GM19395 (cell line): ENCODE results near the gene C1orf174.

Source experiments
- ATAC-seq: cut with Tn5 transposase; IDR thresholded peaks from one replicate; pipeline ENCODE4 v1.9.1; 2021; ENCODE audit warnings: mild to moderate bottlenecking, moderate library complexity; ENCODE audit not compliant: unreplicated experiment

The C1orf174 gene

DNA sequence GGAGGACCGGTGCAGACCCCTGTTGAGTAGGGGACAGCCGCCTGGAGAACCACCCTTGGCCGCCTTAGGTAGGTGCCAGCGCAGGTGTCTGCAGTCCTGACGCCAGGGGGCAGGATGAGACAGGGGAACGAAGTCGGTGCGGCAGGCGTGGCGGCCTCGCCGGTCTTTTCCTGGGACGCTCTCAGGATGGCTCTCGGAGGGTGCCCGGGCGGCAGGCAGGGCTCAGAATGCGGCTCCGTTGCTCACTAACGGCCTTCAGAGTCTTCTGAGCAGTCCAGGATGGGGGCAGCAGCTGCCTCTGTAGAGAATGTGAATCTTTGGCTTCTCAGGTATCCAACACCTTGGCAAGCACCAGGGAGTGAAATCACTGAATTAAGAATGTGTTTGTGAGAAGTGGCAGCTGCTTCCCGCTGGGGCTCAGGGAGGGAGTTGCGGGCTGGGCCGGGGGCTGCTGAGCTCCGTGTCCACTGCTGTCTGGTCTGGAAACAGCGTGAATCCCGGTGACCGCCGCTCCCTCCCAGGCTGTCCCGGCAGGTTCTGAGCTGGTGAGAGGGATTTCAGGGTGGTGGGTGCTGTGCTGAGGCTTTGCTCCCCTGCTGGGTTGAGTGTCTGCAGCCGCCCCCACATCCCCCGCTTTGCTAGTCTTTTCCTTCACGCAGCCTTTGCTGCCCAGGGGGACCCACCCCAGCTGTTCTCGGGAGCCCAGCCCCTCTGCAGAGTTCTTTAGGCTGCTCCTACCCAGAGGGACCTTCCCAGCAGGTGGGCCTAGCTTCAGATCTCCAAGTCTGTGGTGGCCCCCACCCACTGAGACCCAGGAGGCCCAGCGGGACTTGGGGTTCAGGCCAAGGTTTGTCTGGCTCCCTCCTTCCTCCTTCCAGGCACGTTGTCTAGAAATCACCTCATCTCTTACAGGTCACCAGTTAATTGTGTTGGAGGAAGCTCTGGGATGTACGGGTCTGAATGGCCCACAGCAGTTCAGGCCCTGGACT lies 11.1 kb upstream of the C1orf174 start:
- peak; percentile 63 for ATAC-seq

DNA sequence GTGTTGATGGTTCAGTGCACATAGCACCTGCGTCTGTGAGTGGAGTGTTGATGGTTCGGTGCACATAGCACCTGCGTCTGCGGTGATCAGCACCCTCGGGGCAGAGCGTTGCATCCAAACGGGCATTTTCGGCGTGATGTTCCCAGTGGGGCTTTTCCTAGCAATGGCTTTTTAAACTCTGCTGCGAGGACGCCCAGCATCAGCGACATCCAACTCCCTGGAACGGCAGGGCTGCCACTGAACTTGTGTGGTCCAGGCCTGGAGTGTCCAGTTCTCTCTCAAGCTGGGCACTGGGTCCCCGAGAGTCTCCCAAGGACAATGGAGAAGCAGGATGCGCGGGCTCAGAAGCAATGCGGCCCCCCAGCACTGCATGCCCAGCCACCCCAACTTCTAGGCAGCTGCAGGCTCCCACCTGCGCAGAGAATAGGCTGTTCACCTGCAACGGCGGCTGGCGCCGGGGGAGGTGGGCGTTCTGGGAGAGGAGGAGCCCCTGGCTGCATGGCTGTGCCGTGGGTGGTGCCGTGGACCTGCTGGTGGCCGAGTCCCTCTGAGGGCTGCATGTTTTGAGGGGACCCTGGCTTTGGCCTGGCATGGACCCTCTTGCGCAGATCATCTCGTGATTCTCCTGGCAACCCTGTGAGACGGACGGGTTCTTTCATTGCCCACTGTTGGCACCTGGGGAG lies 10.1 kb upstream of the C1orf174 start:
- ATAC-seq = no peak

- ATAC-seq = no peak
These were observed 9.5 kb upstream of the C1orf174 start for GRCh38 chr1:3909615-3910014.

- no peak for ATAC-seq
These were observed 8.9 kb upstream of the C1orf174 start for GRCh38 chr1:3908886-3909517.

- no peak for ATAC-seq
These were observed 7.6 kb upstream of the C1orf174 start for GRCh38 chr1:3907621-3908165.

DNA sequence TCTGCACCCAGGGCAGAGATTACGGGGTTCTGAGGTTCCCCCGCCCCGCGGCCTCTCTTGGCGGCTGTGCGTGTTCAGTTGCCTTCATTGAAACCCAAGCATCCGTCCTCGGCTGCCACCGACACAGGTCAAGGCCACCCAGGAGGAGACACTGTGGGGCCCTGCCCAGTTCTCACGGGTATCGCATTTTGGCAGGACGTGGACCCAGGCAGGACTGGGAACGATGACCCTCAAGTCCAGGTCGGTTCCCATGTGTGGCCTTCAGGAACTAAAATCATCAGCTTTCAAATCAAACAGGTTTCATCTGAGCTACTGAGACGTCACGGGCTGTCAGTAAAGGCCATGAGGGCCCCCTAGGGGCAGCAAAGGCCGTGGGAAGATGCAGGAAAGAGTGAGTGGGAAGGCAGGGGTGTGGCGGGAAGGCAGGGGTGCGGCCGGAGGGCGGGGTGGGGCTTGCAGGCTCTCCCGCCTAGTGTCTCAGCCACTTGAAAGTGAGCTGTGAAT lies 7.0 kb upstream of the C1orf174 start:
- no peak for ATAC-seq

GRCh38 chr1:3906672-3907020 lies 6.6 kb upstream of the C1orf174 start:
- no peak for ATAC-seq

DNA sequence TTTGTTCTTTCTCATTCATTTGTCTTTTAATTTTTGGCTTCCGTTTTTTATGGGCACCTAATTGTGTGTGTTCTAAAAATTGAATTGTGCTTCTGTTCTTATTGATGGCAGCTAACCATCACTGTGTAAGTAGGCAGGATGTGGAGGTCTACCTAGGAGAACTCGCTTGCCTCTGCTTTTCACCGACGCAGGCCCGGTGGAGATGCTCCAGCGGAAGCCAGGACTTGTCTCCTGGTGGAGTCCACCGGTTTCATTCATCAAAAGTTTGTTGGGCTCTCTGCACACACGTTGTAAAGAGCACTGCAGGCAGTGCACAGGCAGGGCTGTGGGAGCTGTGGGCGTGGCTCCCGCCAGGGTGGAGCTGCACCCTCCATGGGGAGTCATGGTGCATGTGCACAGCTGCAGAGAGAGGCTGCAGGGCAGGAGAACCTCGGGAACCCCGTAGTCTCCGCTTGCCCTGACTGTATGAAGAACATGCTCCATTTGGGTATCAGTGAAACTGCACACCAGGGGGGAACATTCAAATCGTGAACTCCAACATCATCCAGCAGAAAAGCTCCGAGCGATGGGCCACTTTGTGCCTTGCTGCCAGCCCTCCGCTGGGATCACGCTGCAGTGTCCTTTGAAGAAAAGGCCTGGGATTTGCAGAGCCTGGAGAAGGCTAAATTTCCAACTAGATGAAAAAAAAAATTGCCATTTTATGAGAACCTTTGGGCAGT lies 6.0 kb upstream of the C1orf174 start:
- no peak for ATAC-seq

- ATAC-seq = no peak
These were observed 5.3 kb upstream of the C1orf174 start for GRCh38 chr1:3905266-3905952.

DNA sequence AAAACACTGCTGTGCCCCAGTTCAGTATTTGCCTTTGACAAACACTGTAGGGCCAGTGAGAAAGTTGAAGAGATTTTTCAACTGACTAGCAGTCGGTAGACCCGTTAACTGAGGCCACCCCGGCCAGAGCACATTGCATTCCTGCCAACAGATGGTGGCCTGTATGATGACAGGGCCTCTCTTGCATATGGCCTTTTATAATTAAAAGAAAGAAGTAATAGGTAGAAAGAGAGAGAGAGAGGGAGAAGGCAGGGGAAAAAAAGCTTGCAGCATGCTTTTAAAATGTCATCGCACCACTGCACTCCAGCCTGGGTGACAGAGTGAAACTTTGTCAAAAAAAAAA lies 4.7 kb upstream of the C1orf174 start:
- ATAC-seq = no peak

GRCh38 chr1:3904006-3904842 lies 4.2 kb upstream of the C1orf174 start:
- no peak for ATAC-seq

GRCh38 chr1:3903141-3904005 lies 3.3 kb upstream of the C1orf174 start:
- no peak for ATAC-seq

DNA sequence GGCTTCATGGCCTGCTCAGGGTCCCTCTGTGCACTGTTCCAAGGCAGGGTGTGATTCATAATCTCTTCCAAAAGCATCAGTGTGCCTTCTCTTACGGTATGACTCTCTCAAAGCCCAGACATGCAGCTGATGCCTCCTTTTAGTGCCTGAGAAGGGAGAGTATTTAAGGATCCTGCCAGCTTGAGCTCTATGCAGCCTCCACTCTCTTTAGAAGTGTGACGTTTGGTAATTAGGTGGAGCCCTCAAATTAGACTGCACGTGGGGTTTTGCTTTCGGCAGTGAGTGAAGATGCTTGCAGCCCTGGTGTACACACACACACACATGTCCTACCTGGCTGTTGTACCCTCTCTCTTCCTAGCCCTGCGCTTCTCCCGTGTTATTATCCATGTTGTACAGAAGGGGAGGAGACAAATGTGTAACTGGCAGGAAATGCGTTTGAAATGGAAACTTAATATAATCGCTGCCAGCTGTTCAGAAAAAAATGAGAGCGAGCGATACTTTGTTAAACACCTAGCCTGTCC lies 2.6 kb upstream of the C1orf174 start:
- ATAC-seq = no peak

- ATAC-seq = no peak
These were observed 2.0 kb upstream of the C1orf174 start for GRCh38 chr1:3902111-3902511.

DNA sequence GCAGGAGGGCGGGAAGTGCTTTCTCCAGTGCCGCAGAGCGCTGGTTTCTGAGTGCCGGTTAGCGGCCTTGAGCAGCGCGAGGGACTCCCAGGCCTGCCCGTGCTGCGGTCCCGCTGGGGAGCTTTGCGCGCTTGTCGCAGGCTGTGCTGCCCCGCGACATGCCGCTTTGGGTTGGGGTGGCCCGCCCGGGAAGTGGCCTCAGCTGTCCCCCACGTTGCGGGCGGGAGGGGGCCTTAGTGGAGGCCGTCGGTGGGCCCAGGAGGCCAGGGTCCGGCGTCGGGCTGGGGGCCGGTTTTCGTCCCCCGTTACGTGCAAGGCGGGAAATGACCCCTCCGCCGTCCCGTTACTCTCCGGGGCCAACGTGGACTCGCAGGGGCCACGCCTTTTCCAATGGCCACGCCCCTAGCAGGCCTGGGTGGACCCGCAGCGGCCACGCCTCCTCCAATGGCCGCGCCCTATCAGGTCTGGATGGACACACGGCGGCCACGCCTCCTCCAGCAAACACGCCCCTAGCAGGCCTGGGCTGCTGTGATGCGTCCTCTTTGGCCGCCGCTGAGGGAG lies 977 bp upstream of the C1orf174 start:
- peak; percentile 52 for ATAC-seq

DNA sequence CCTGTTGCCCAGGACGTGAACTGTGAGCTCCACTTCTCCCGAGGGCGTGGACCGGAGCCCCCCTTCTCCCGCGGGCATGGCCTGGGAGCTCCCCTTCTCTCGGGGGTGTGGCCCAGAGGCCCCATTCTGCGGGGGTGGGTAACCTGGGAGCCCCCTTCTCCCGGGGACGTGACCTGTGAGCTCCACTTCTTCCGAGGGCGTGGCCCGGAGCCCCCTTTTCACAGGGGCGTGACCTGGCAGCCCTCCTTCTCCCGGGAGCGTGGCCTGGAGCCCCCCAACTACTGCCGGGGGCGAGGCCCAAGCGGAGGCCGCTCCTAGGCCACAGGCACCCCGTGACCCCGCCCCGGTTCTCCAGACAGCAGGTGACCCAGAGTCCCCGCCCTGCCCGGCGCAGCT lies 320 bp downstream of the C1orf174 start:
- peak; percentile 6 for ATAC-seq

- no peak for ATAC-seq
These were observed 898 bp downstream of the C1orf174 start for GRCh38 chr1:3898994-3899753.
